Hepatocyte (in vitro differentiated cells): Measurements from ENCODE around the gene TTLL1. TPM values are rescaled to one million over a fixed set of nuclear protein-coding genes. Genes with fewer than 3 reads are reported as not detected.

ENCODE experiments used
- DNase-seq: peaks from one replicate; pipeline ENCODE4 v3.0.0-alpha.2; 2016; ENCODE audit warnings: low spot score
- H2AFZ ChIP-seq: fragments of 200-600 bp; sonication (generic); 2 replicates; pipeline ENCODE4 v1.6.0; 2016; ENCODE audit warnings: antibody characterized with exemption, mild to moderate bottlenecking
- H3K27ac ChIP-seq: fragments of 200-600 bp; sonication (generic); 2 replicates; pipeline ENCODE4 v1.5.1; 2016; ENCODE audit warnings: mild to moderate bottlenecking
- H3K27me3 ChIP-seq: fragments of 200-600 bp; sonication (generic); 2 replicates; pipeline ENCODE4 v1.6.1; 2016
- H3K36me3 ChIP-seq: fragments of 200-600 bp; sonication (generic); replicated peaks from 2 replicates; pipeline ENCODE4 v1.5.1; 2016; ENCODE audit warnings: low read depth; ENCODE audit not compliant: insufficient read depth
- H3K4me1 ChIP-seq: fragments of 200-600 bp; sonication (generic); 2 replicates; pipeline ENCODE4 v1.5.1; 2016; ENCODE audit warnings: mild to moderate bottlenecking, moderate library complexity; ENCODE audit not compliant: insufficient read depth
- H3K4me2 ChIP-seq: fragments of 200-600 bp; sonication (generic); 2 replicates; pipeline ENCODE4 v1.6.0; 2016
- H3K4me3 ChIP-seq: fragments of 200-600 bp; sonication (generic); 2 replicates; pipeline ENCODE4 v1.5.1; 2016; ENCODE audit warnings: mild to moderate bottlenecking
- H3K79me2 ChIP-seq: fragments of 200-600 bp; sonication (generic); 2 replicates; pipeline ENCODE4 v1.6.0; 2017; ENCODE audit warnings: mild to moderate bottlenecking
- H3K9me2 ChIP-seq: fragments of 200-600 bp; sonication (generic); replicated peaks from 2 replicates; pipeline ENCODE4 v1.6.0; 2017; ENCODE audit warnings: mild to moderate bottlenecking; ENCODE audit not compliant: insufficient read depth
- H3K9me3 ChIP-seq: fragments of 200-600 bp; sonication (generic); 2 replicates; pipeline ENCODE4 v1.5.1; 2016; ENCODE audit warnings: low read depth, mild to moderate bottlenecking
- H4K20me1 ChIP-seq: fragments of 200-600 bp; sonication (generic); 2 replicates; pipeline ENCODE4 v1.6.0; 2016; ENCODE audit warnings: mild to moderate bottlenecking; ENCODE audit not compliant: insufficient read depth, poor library complexity, severe bottlenecking
- EZH2 ChIP-seq: fragments of 200-600 bp; sonication (generic); IDR thresholded peaks from 2 replicates; pipeline ENCODE4 v1.6.1; 2016; ENCODE audit warnings: antibody characterized with exemption, mild to moderate bottlenecking, borderline replicate concordance
- EZH2phosphoT487 ChIP-seq: fragments of 200-600 bp; sonication (generic); IDR thresholded peaks from one replicate; pipeline ENCODE4 v1.6.1; 2018; ENCODE audit warnings: antibody characterized with exemption, mild to moderate bottlenecking, low read depth, moderate library complexity; ENCODE audit not compliant: unreplicated experiment, severe bottlenecking
- WGBS: methylation state at CpG from one replicate; pipeline ENCODE4 v1.1.6; 2016; ENCODE audit warnings: low lambda C conversion rate; ENCODE audit errors: missing lambda C conversion rate; 5-methylcytosine and 5-hydroxymethylcytosine counted together
- polyA plus RNA-seq: library from polyadenylated mRNA; unstranded; fragments of >200 nt; fragmentation: Nextera tagmentation; extraction: Ambion mirVana; gene quantifications from 2 replicates; pipeline ENCODE4 v1.2.1, GENCODE V29; 2016
- total RNA-seq: library from RNA; depleted of rRNA; stranded (reverse); fragments of >200 nt; gene quantifications from 2 replicates; pipeline ENCODE4 v1.2.3, GENCODE V29; 2014
- TF ChIP-seq, protein P1 (sequence below): fragments of 200-600 bp; sonication (generic); IDR thresholded peaks from 2 replicates; pipeline ENCODE4 v1.5.1; 2016; ENCODE audit warnings: antibody characterized with exemption, mild to moderate bottlenecking; ENCODE audit not compliant: poor library complexity

TTLL1 gene
- total and polyA plus RNA-seq, 2 experiments from 2014 or later, result 6.4 to 8.7 TPM

DNA sequence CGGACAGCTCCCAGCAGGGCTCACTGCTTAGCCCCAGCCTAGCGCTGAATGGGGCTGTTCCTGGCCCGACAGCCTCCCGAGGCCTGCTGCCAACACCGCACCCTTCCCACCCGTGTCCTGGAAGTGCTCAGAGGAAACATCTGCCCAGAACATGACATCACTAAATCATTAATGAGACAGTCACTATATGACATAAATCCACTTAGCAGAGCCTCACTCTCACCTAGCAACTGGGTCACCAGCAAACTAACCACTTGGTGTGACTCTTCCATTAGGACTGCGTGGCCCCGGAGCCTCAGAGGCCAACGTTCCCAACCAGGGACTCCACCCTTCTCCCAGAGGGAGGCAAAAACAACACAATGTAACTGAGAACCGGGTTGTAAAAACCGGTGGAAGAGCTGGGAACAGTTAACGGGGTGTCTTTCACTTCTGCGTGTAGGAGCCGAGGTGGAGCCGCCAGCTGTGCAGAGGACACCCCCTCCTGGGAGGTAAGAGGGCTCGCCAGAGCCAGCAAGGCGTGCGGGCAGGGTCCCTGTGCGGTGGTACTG lies 52.8 kb downstream of the TTLL1 start:
- H3K27ac ChIP-seq, result no peak overlapping the region
- H3K27me3 ChIP-seq, result no peaks in the 10 kb centered on the region
- H3K4me2 ChIP-seq, result no peak overlapping the region
- no peaks in the 10 kb centered on the region for H3K79me2 ChIP-seq
- no peaks in the 10 kb centered on the region for H4K20me1 ChIP-seq
- H3K4me1 ChIP-seq, result no peaks in the 10 kb centered on the region
- H3K9me2 ChIP-seq, result no peaks in the 10 kb centered on the region
- H2AFZ ChIP-seq, result no peak overlapping the region
- 71% methylated on average over 19 of the region's 19 CpGs for WGBS
- no peaks in the 10 kb centered on the region for H3K36me3 ChIP-seq
- H3K4me3 ChIP-seq, result no peak overlapping the region
- TF ChIP-seq EZH2 (no peak), EZH2phosphoT487 (no peak)
- TF ChIP-seq, protein P1, sequence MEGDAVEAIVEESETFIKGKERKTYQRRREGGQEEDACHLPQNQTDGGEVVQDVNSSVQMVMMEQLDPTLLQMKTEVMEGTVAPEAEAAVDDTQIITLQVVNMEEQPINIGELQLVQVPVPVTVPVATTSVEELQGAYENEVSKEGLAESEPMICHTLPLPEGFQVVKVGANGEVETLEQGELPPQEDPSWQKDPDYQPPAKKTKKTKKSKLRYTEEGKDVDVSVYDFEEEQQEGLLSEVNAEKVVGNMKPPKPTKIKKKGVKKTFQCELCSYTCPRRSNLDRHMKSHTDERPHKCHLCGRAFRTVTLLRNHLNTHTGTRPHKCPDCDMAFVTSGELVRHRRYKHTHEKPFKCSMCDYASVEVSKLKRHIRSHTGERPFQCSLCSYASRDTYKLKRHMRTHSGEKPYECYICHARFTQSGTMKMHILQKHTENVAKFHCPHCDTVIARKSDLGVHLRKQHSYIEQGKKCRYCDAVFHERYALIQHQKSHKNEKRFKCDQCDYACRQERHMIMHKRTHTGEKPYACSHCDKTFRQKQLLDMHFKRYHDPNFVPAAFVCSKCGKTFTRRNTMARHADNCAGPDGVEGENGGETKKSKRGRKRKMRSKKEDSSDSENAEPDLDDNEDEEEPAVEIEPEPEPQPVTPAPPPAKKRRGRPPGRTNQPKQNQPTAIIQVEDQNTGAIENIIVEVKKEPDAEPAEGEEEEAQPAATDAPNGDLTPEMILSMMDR, result no peak
- H3K9me3 ChIP-seq, result no peaks in the 10 kb centered on the region
- no peak for DNase-seq

GRCh38 chr22:43035250-43035649 lies 53.9 kb downstream of the TTLL1 start:
- H3K4me2 ChIP-seq, result no peak overlapping the region

GRCh38 chr22:43031617-43032016 lies 57.6 kb downstream of the TTLL1 start:
- no peaks in the 10 kb centered on the region for H3K4me1 ChIP-seq
- DNase-seq, result no peak
- H3K27me3 ChIP-seq, result no peaks in the 10 kb centered on the region
- 71% methylated on average over 3 of the region's 3 CpGs for WGBS
- no peaks in the 10 kb centered on the region for H4K20me1 ChIP-seq
- H3K36me3 ChIP-seq, result no peaks in the 10 kb centered on the region
- no peaks in the 10 kb centered on the region for H3K9me3 ChIP-seq
- H3K4me2 ChIP-seq, result no peak overlapping the region
- TF ChIP-seq EZH2 (no peak), EZH2phosphoT487 (no peak)
- TF ChIP-seq, protein P1, result no peak
- H3K4me3 ChIP-seq, result no peak overlapping the region
- no peaks in the 10 kb centered on the region for H3K9me2 ChIP-seq
- no peak overlapping the region for H2AFZ ChIP-seq
- no peak overlapping the region for H3K27ac ChIP-seq
- H3K79me2 ChIP-seq, result no peaks in the 10 kb centered on the region

More at GRCh38 chr22:43035250-43035649, 53.9 kb downstream of the TTLL1 start:
- H3K9me2 ChIP-seq, result no peaks in the 10 kb centered on the region
- no peak overlapping the region for H3K27ac ChIP-seq
- H3K79me2 ChIP-seq, result no peaks in the 10 kb centered on the region
- 87% methylated on average over 8 of the region's 9 CpGs for WGBS
- no peak for DNase-seq
- no peaks in the 10 kb centered on the region for H3K36me3 ChIP-seq
- no peaks in the 10 kb centered on the region for H3K9me3 ChIP-seq
- no peaks in the 10 kb centered on the region for H4K20me1 ChIP-seq
- no peaks in the 10 kb centered on the region for H3K4me1 ChIP-seq
- H3K27me3 ChIP-seq, result no peaks in the 10 kb centered on the region
- H2AFZ ChIP-seq, result no peak overlapping the region
- no peak overlapping the region for H3K4me3 ChIP-seq
- TF ChIP-seq, protein P1, result no peak
- TF ChIP-seq EZH2phosphoT487 (no peak), EZH2 (no peak)

GRCh38 chr22:43018615-43019014 lies 70.6 kb downstream of the TTLL1 start:
- Histone ChIP-seq H3K9me2 (no peaks in the 10 kb centered on the region), H3K36me3 (no peaks in the 10 kb centered on the region), H3K4me3 (no peak overlapping the region), H3K27ac (peak overlapping the region; percentile 63), H3K4me1 (peaks cover 12% of the 10 kb centered on the region), H2AFZ (no peak overlapping the region), H3K79me2 (peaks cover 16% of the 10 kb centered on the region), H4K20me1 (peaks cover 7% of the 10 kb centered on the region), H3K4me2 (peak overlapping the region; percentile 25), H3K9me3 (no peaks in the 10 kb centered on the region), H3K27me3 (no peaks in the 10 kb centered on the region)
- TF ChIP-seq EZH2 (no peak), EZH2phosphoT487 (no peak)
- TF ChIP-seq, protein P1, result no peak
- no peak for DNase-seq
- 73% methylated on average over 6 of the region's 6 CpGs for WGBS
